Neural cell (in vitro differentiated cells): ENCODE measurements around the gene RAB1B.

Source experiments
- CTCF ChIP-seq: fragments of 450-650 bp; IDR thresholded peaks from 2 replicates; pipeline ENCODE4 v1.5.1; 2014; ENCODE audit warnings: antibody characterized with exemption, mild to moderate bottlenecking, moderate library complexity; ENCODE audit not compliant: poor library complexity, severe bottlenecking
- EP300 ChIP-seq: fragments of 450-650 bp; conservative IDR thresholded peaks from 2 replicates; pipeline ENCODE4 v1.6.1; 2014; ENCODE audit warnings: antibody characterized with exemption, mild to moderate bottlenecking, moderate library complexity; ENCODE audit not compliant: poor library complexity, severe bottlenecking
- EZH2 ChIP-seq: fragments of 200-600, 300-800 bp; shearing (Covaris generic), sonication (generic); IDR thresholded peaks from 2 replicates; pipeline ENCODE4 v1.6.1; 2014; ENCODE audit warnings: antibody characterized with exemption, low read length, borderline replicate concordance, mild to moderate bottlenecking; ENCODE audit not compliant: insufficient read depth, poor library complexity, severe bottlenecking
- MXI1 ChIP-seq: fragments of 450-650 bp; conservative IDR thresholded peaks from 2 replicates; pipeline ENCODE4 v1.6.1; 2014; ENCODE audit warnings: antibody characterized with exemption, mild to moderate bottlenecking; ENCODE audit not compliant: poor library complexity, severe bottlenecking
- POLR2AphosphoS5 ChIP-seq: IDR thresholded peaks from 2 replicates; pipeline ENCODE4 v1.6.1; 2012
- RAD21 ChIP-seq: fragments of 450-650 bp; conservative IDR thresholded peaks from 2 replicates; pipeline ENCODE4 v1.6.1; 2014; ENCODE audit warnings: antibody characterized with exemption, mild to moderate bottlenecking, moderate library complexity
- REST ChIP-seq: IDR thresholded peaks from 2 replicates; pipeline ENCODE4 v1.6.1; 2012; ENCODE audit warnings: borderline replicate concordance
- SMC3 ChIP-seq: fragments of 450-650 bp; conservative IDR thresholded peaks from 2 replicates; pipeline ENCODE4 v1.6.1; 2014; ENCODE audit warnings: antibody characterized with exemption, mild to moderate bottlenecking, moderate library complexity; ENCODE audit not compliant: poor library complexity
- TAF1 ChIP-seq: IDR thresholded peaks from 2 replicates; pipeline ENCODE4 v1.6.1; 2012; ENCODE audit warnings: low read depth

- TF ChIP-seq EZH2 (no peak), CTCF (no peak), RAD21 (no peak), POLR2AphosphoS5 (no peak), EP300 (no peak), SMC3 (no peak), TAF1 (no peak), MXI1 (no peak), REST (no peak)
Observed at GRCh38 chr11:66265531-66266377, 2.7 kb upstream of the RAB1B start.
